ENCODE results near the gene MOCS3. TPM values are rescaled to one million over a fixed set of nuclear protein-coding genes. Genes with fewer than 3 reads are reported as not detected.

MOCS3 gene
- total RNA-seq, 2 experiments from 2014 or later = 7.2 to 8.1 TPM

- POLR2A ChIA-PET = interaction anchor here (0.6 to 3.6 kb wide), 12 partner anchors 14 to 140 kb away, joined by 3 to 44 read pairs (median 5); partner anchors contain the start of genes BCAS4, DPM1 and MOCS3
- CTCF ChIA-PET = interaction anchor here (0.8 to 8.2 kb wide), 20 partner anchors 8 to 140 kb away, joined by 3 to 106 read pairs (median 5); partner anchors contain the start of genes BCAS4, DPM1 and MOCS3
Measured at GRCh38 chr20:50930139-50930975, 28.3 kb upstream of the MOCS3 start.

GRCh38 chr20:50930976-50931305, 27.7 kb upstream of the MOCS3 start:
- CTCF ChIA-PET = interaction anchor here (0.8 to 8.2 kb wide), 14 partner anchors 9 to 376 kb away, joined by 3 to 106 read pairs (median 4); partner anchors contain the start of genes BCAS4, DPM1 and MOCS3

GRCh38 chr20:50931306-50932015, 27.2 kb upstream of the MOCS3 start, which contains the start of gene ADNP:
TSS of gene ADNP (minus strand) at chr20:50931437. CDS start at chr20:50903996, 27,441 bp downstream.
- ChIA-PET POLR2A (interaction anchor here (0.6 to 3.6 kb wide), 12 partner anchors 10 to 473 kb away, joined by 3 to 44 read pairs (median 5); partner anchors contain the start of genes BCAS4, DPM1 and MOCS3), CTCF (interaction anchor here (0.8 to 8.2 kb wide), 14 partner anchors 9 to 375 kb away, joined by 3 to 106 read pairs (median 4); partner anchors contain the start of genes BCAS4, DPM1 and MOCS3)

More at GRCh38 chr20:50930976-50931305, 27.7 kb upstream of the MOCS3 start:
- POLR2A ChIA-PET = interaction anchor here (0.6 to 3.6 kb wide), 12 partner anchors 10 to 474 kb away, joined by 3 to 44 read pairs (median 6); partner anchors contain the start of genes BCAS4, DPM1 and MOCS3

DNA sequence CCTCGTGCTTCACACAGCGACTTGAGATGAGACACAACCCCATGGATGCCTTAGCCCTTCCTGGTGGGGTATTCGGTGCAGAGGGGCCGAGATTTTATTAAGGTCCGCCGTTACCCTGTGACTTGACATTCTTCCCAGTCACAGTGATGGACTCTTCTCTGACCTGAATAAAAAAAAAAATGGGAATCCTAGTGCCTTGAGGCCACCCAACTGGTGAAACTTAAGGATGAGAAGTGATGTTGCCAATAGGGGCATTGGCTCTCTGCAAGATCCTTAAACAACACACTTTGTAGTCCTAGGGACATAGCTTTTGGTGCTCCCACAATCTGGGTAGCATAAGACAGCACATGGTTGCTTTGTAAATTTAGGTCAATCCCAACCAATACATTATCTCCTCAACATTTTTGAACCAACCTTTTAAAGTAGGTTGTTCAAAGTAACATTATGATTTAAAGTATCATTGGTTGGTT, 26.6 kb upstream of the MOCS3 start:
- ChIA-PET POLR2A (interaction anchor here (1.4 to 3.6 kb wide), 6 partner anchors 17 to 141 kb away, joined by 6 to 44 read pairs (median 8); partner anchors contain the start of genes BCAS4, DPM1 and MOCS3), CTCF (interaction anchor here (1.0 to 8.2 kb wide), 10 partner anchors 10 to 375 kb away, joined by 3 to 106 read pairs (median 4); partner anchors contain the start of genes BCAS4, DPM1 and MOCS3)

DNA sequence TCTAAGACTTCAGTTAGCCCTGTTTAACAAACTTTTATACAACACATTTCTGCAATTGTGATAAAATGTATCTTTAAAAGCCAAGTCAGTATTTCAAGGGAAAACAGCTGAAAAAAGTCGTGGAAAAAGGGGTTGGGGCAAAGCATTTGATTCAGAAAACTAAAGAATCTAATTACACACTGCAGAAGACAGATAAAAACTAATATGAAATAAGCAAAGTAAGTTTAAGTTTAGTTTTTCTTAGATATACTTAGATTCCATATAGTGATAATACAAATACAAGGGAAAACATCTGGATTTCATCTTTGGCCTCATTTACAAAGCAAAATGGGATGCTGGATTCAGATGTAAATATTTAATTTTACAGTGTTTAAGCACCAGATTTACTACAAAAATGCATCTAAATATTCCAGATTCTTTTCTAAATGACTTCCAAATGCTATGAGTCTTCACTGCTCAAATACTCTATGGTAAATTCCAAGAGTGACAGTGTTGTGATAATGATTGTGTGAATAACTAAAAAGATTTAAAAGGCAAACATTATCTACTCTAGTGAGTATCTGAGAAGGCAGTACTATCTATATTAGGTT, 25.8 kb upstream of the MOCS3 start:
- ChIA-PET POLR2A (interaction anchor here (0.8 to 3.6 kb wide), 3 partner anchors 24 to 138 kb away, joined by 4 to 44 read pairs (median 20); partner anchors contain the start of genes BCAS4, DPM1 and MOCS3), CTCF (interaction anchor here (2.1 to 8.2 kb wide), 2 partner anchors 26 to 138 kb away, joined by 16 to 106 read pairs; partner anchors contain the start of genes BCAS4, DPM1 and MOCS3)

GRCh38 chr20:50933589-50933988, 25.0 kb upstream of the MOCS3 start:
- POLR2A ChIA-PET = interaction anchor here (0.8 kb wide), 1 partner anchor 25 kb away, joined by 4 read pairs; no protein-coding TSS in a partner anchor
- CTCF ChIA-PET = no interaction called here

- CTCF ChIA-PET = interaction anchor here (1.0 kb wide), 1 partner anchor 15 kb away, joined by 3 read pairs; the partner anchor contains the start of gene DPM1
- POLR2A ChIA-PET = no interaction called here
Measured at GRCh38 chr20:50943069-50943468, 15.5 kb upstream of the MOCS3 start.

GRCh38 chr20:50948132-50948785, 10.4 kb upstream of the MOCS3 start:
- CTCF ChIA-PET = interaction anchor here (0.5 kb wide), 1 partner anchor 19 kb away, joined by 3 read pairs; no protein-coding TSS in a partner anchor
- POLR2A ChIA-PET = no interaction called here

GRCh38 chr20:50953196-50953595, 5.4 kb upstream of the MOCS3 start:
- CTCF ChIA-PET = no interaction called here
- POLR2A ChIA-PET = no interaction called here

DNA sequence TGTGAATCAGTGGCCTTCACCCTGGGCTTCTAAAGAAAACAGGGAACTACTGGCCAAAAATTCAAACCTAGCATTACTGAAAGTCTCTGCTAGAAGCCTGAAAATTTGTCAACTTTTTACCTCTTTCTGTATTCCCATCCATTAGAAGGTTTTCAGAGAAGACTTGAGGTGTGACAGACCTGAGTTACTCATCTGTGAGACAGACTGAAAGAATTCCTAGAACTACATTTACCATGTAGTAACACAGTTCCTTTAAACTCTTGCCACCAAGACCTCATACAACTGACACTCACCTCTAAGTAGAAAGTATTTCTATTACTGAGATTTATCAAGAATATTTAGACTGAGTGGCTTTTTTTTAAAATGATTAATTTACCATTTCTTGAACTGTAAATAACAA, 4.8 kb upstream of the MOCS3 start:
- POLR2A ChIA-PET = no interaction called here
- CTCF ChIA-PET = no interaction called here

DNA sequence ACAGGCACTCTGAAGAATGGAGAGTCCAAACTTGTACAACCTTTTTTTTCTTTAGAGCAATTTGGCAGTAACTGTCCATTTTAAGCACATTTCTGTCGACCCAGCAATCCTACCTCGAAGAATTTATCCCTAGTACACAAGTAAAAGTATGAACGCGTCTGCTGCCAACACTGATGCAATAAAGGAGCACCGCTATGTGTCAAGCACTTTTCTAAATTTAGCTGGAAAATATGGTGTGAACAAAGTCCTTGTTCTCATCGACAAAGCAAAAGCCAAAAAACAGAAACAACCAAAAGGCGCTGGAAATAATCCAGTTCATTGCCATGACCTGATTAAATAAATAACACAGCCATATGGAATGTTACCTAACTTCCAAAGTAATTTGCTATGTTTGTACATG, 1.3 kb upstream of the MOCS3 start:
- POLR2A ChIA-PET = interaction anchor here (0.7 to 2.8 kb wide), 4 partner anchors 26 to 170 kb away, joined by 3 to 44 read pairs (median 11); partner anchors contain the start of genes ADNP and BCAS4
- CTCF ChIA-PET = interaction anchor here (1.1 to 2.7 kb wide), 5 partner anchors 16 to 164 kb away, joined by 4 to 16 read pairs (median 6); partner anchors contain the start of genes ADNP and BCAS4

GRCh38 chr20:50957798-50958614, 612 bp upstream of the MOCS3 start, which contains the start of gene DPM1:
TSS of gene DPM1 (minus strand) at chr20:50958532. CDS start at chr20:50958523, 9 bp downstream.
- CTCF ChIA-PET = interaction anchor here (0.6 to 2.7 kb wide), 8 partner anchors 15 to 165 kb away, joined by 3 to 16 read pairs (median 6); partner anchors contain the start of genes ADNP and BCAS4
- POLR2A ChIA-PET = interaction anchor here (0.7 to 2.8 kb wide), 7 partner anchors 21 to 168 kb away, joined by 3 to 44 read pairs (median 4); partner anchors contain the start of genes ADNP and BCAS4

DNA sequence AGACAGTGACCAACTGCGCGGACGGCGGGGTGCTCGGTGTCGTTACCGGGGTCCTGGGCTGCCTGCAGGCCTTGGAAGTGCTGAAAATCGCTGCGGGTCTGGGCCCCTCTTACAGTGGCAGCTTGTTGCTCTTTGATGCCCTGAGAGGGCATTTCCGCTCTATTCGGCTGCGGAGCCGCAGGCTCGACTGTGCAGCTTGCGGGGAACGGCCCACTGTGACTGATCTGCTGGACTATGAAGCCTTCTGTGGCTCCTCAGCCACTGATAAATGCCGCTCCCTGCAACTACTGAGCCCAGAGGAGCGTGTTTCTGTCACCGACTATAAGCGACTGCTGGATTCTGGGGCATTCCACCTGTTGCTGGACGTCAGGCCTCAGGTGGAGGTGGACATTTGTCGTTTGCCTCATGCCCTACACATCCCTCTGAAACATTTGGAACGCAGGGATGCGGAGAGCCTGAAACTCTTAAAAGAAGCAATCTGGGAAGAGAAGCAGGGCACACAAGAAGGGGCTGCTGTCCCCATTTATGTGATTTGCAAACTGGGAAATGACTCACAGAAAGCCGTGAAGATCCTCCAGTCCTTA, 1.0 kb downstream of the MOCS3 start:
- ChIA-PET POLR2A (no interaction called here), CTCF (interaction anchor here (2.7 kb wide), 1 partner anchor 28 kb away, joined by 16 read pairs; the partner anchor contains the start of gene ADNP)

DNA sequence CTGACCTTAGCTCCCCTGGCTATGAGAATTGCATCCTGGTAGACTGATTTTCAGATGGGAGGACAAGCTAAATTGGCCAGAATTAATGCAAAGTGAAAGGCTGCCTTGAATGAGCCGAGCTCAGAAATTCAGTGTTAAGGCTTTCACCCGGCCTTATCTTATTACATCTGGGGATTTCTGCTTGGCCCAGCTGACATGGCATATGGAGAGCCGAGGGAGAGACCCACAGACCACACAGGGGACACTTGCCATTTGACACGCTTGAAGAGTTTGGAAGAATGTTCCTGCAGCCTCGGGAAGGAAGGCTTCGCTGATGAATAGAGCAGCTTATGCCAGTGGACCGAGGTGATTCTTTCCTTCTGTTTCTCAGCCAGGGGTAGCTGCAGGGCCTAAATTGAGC, 9.0 kb downstream of the MOCS3 start:
- ChIA-PET CTCF (no interaction called here), POLR2A (no interaction called here)

- ChIA-PET POLR2A (no interaction called here), CTCF (no interaction called here)
Measured at GRCh38 chr20:50968289-50968688, 9.7 kb downstream of the MOCS3 start.

GRCh38 chr20:50969435-50969834, 10.8 kb downstream of the MOCS3 start:
- CTCF ChIA-PET = no interaction called here
- POLR2A ChIA-PET = no interaction called here

GRCh38 chr20:50969912-50970311, 11.3 kb downstream of the MOCS3 start:
- ChIA-PET CTCF (no interaction called here), POLR2A (no interaction called here)

All from activated CD8-positive, alpha-beta memory T cell treated with anti-CD3 and anti-CD28 coated beads for 36 hours (primary cell).